Activated B cell treated with CpG ODN at 0.5 μM for 24 hours (primary cell): Measurements from ENCODE around the gene ENAH. TPM values are rescaled to one million over a fixed set of nuclear protein-coding genes. Genes with fewer than 3 reads are reported as not detected.
"Not testable (repeated sequence)": the region's sequence is repeated elsewhere in the genome, so short reads cannot be mapped to it uniquely, and the experiment has no call there.

Source experiments
- ATAC-seq: fragments of 200-7000 bp; cut with Tn5 transposase; one replicate; pipeline ENCODE4 v1.10.0; 2021; ENCODE audit warnings: low read depth, mild to moderate bottlenecking, moderate library complexity
- CTCF ChIA-PET: fragments of 350-600 bp; sonication (Branson Sonifier 250); formaldehyde crosslinking; loops from one replicate; lab custom pipeline; 2021; ENCODE audit warnings: antibody characterized with exemption; lab: Charles Lee
- POLR2A ChIA-PET: fragments of 350-600 bp; sonication (Branson Sonifier 250); formaldehyde crosslinking; loops from one replicate; lab custom pipeline; 2021; ENCODE audit warnings: antibody characterized with exemption; lab: Charles Lee
- DNase-seq: peaks from one replicate; pipeline ENCODE4 v3.0.0; 2022
- H3K27ac Mint-ChIP-seq: one replicate; pipeline ENCODE4 v1.8.0; 2020; ENCODE audit warnings: mixed read lengths
- H3K27me3 Mint-ChIP-seq: one replicate; pipeline ENCODE4 v1.8.0; 2021; ENCODE audit warnings: mixed read lengths
- H3K36me3 Mint-ChIP-seq: one replicate; pipeline ENCODE4 v1.8.0; 2021; ENCODE audit warnings: low read depth, mixed read lengths
- H3K4me1 Mint-ChIP-seq: one replicate; pipeline ENCODE4 v1.8.0; 2021; ENCODE audit warnings: mixed read lengths
- H3K4me3 Mint-ChIP-seq: one replicate; pipeline ENCODE4 v1.8.0; 2020; ENCODE audit warnings: mild to moderate bottlenecking, mixed read lengths
- H3K9me3 Mint-ChIP-seq: one replicate; pipeline ENCODE4 v1.8.0; 2020; ENCODE audit warnings: mixed read lengths
- CTCF ChIP-seq: fragments of 200-600 bp; IDR thresholded peaks from one replicate; pipeline ENCODE4 v1.8.0; 2022; ENCODE audit warnings: antibody characterized with exemption, mild to moderate bottlenecking
- intact Hi-C: fragments of 100-400 bp; cut with micrococcal nuclease; formaldehyde crosslinking; loops from one replicate; pipeline ENCODE4 v1.15.1; 2024
- total RNA-seq: library from RNA; stranded (reverse); gene quantifications from 2 replicates; pipeline ENCODE4 v1.2.3, GENCODE V29; 2022

Gene ENAH
- total RNA-seq, 1 donor from 2014 or later: 1.2 TPM

GRCh38 chr1:225519166-225519863, 133.6 kb downstream of the ENAH start:
- no peak for ATAC-seq
- no peak for DNase-seq
- Mint-ChIP-seq H3K27me3 (peaks cover 8% of the 10 kb centered on the region), H3K27ac (no peak overlapping the region), H3K4me3 (no peak overlapping the region), H3K4me1 (no peaks in the 10 kb centered on the region), H3K36me3 (peaks cover 4% of the 10 kb centered on the region), H3K9me3 (no peaks in the 10 kb centered on the region)
- TF ChIP-seq CTCF: no peak
- intact Hi-C loops: no loop called here
- POLR2A ChIA-PET: interaction anchor here (0.7 kb wide), 1 partner anchor 437 kb away, joined by 3 read pairs; no protein-coding TSS in a partner anchor
- CTCF ChIA-PET: no interaction called here

- H3K9me3 Mint-ChIP-seq: no peaks in the 10 kb centered on the region
- POLR2A ChIA-PET: no interaction called here
- no peak for TF ChIP-seq CTCF
- no peaks in the 10 kb centered on the region for H3K4me1 Mint-ChIP-seq
- H3K4me3 Mint-ChIP-seq: no peak overlapping the region
- CTCF ChIA-PET: no interaction called here
- no peak overlapping the region for H3K27ac Mint-ChIP-seq
- ATAC-seq (no peak), DNase-seq (no peak)
- H3K36me3 Mint-ChIP-seq: peaks cover 4% of the 10 kb centered on the region
- H3K27me3 Mint-ChIP-seq: peaks cover 10% of the 10 kb centered on the region
- intact Hi-C loops: no loop called here
These were observed 135.2 kb downstream of the ENAH start for GRCh38 chr1:225517697-225518096.

GRCh38 chr1:225517221-225517620, 135.7 kb downstream of the ENAH start:
- intact Hi-C loops: no loop called here
- Mint-ChIP-seq H3K27me3 (peaks cover 10% of the 10 kb centered on the region), H3K4me1 (no peaks in the 10 kb centered on the region), H3K36me3 (peaks cover 4% of the 10 kb centered on the region), H3K27ac (no peak overlapping the region), H3K9me3 (no peaks in the 10 kb centered on the region), H3K4me3 (no peak overlapping the region)
- DNase-seq (no peak), ATAC-seq (no peak)
- TF ChIP-seq CTCF: no peak
- ChIA-PET POLR2A (interaction anchor here (0.7 kb wide), 2 partner anchors 89 to 856 kb away, joined by 3 read pairs; partner anchors contain the start of gene LBR), CTCF (no interaction called here)

- peaks cover 13% of the 10 kb centered on the region for H3K27me3 Mint-ChIP-seq
- no peaks in the 10 kb centered on the region for H3K9me3 Mint-ChIP-seq
- CTCF ChIA-PET: no interaction called here
- H3K36me3 Mint-ChIP-seq: peaks cover 4% of the 10 kb centered on the region
- POLR2A ChIA-PET: no interaction called here
- H3K27ac Mint-ChIP-seq: no peak overlapping the region
- ATAC-seq (no peak), DNase-seq (no peak)
- no peak overlapping the region for H3K4me3 Mint-ChIP-seq
- no peak for TF ChIP-seq CTCF
- intact Hi-C loops: no loop called here
- no peaks in the 10 kb centered on the region for H3K4me1 Mint-ChIP-seq
These were observed 138.2 kb downstream of the ENAH start for GRCh38 chr1:225514671-225515081.

GRCh38 chr1:225513576-225513975, 139.3 kb downstream of the ENAH start:
- ATAC-seq, DNase-seq, H3K4me3 Mint-ChIP-seq, H3K9me3 Mint-ChIP-seq, H3K4me1 Mint-ChIP-seq, intact Hi-C loops, H3K27ac Mint-ChIP-seq, CTCF ChIA-PET, H3K27me3 Mint-ChIP-seq, POLR2A ChIA-PET, H3K36me3 Mint-ChIP-seq: not testable (repeated sequence)
